Measurements from ENCODE around the gene LGALS1. TPM values are rescaled to one million over a fixed set of nuclear protein-coding genes. Genes with fewer than 3 reads are reported as not detected.

LGALS1 gene
- total RNA-seq, 1 donor from 2014 or later, result 21.0 TPM

DNA sequence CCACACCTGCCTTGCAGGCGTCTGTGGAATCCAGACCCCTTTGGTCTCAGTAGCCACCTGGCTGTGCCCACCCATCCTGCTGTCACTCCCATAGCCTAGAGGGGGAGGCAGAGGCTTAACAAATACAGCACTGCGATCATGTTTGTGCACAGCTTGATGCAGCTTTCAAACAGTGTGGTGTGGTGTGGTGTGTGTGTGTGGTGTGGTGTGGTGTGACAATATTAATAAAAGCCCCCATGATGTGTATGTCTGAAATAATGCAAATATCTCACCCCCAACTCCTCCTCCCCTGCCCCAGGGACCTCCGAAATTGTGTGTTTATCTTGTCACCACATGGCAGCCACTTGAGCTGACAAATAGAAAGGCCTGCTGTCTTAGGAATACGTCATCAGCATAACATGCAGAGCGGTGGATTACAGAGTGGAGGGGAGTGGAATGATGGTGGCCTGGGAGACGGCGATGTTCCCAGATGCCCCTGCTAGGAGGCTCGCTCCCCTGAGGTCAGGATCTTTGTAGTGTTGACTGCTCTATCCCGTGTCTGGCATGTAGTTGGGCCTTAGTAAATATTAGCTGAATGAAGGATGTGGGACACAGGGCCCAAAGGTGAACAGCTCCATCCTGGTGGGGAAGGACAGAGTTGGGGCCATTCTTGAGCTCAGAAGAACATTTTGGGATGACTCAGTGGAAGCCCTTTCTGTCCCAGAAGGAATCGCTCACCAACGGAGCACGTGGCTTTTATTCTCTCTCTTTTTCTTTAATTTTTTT is 14.1 kb upstream of the LGALS1 start:
- H3K4me1 Mint-ChIP-seq, result peaks cover 51% of the 10 kb centered on the region
- TF ChIP-seq, protein P1, sequence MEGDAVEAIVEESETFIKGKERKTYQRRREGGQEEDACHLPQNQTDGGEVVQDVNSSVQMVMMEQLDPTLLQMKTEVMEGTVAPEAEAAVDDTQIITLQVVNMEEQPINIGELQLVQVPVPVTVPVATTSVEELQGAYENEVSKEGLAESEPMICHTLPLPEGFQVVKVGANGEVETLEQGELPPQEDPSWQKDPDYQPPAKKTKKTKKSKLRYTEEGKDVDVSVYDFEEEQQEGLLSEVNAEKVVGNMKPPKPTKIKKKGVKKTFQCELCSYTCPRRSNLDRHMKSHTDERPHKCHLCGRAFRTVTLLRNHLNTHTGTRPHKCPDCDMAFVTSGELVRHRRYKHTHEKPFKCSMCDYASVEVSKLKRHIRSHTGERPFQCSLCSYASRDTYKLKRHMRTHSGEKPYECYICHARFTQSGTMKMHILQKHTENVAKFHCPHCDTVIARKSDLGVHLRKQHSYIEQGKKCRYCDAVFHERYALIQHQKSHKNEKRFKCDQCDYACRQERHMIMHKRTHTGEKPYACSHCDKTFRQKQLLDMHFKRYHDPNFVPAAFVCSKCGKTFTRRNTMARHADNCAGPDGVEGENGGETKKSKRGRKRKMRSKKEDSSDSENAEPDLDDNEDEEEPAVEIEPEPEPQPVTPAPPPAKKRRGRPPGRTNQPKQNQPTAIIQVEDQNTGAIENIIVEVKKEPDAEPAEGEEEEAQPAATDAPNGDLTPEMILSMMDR (conservative IDR thresholded peaks at IDR 0.05), result peak; percentile 49
- H3K4me3 Mint-ChIP-seq, result peak overlapping the region; percentile 86
- no peaks in the 10 kb centered on the region for H3K27me3 Mint-ChIP-seq (ENCODE audit: low read depth)
- no peaks in the 10 kb centered on the region for H3K9me3 Mint-ChIP-seq
- H3K27ac Mint-ChIP-seq (ENCODE audit: unreplicated experiment), result peak overlapping the region; percentile 86
- H3K36me3 Mint-ChIP-seq (ENCODE audit: low read depth), result peaks cover 7% of the 10 kb centered on the region
- no peak for DNase-seq (ENCODE audit: low read depth, low spot score)

DNA sequence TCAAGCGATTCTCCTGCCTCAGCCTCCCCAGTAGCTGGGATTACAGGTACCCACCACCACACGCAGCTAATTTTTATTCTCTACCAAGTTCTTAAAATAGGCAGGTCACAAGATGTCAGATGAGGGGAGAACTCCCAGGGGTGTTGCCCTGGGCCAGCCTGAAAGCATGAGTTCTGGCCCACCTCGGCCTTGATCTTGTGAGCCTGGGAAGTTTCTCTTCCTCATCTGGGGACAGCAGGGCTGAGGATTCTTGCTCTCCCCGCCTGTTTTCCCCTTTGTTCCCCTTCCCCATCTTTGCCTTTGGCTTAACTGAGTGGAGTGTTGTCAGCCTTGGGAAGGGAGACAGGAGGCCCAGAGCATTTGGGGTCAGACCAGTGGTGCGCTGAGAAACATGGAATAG is 13.4 kb upstream of the LGALS1 start:
- no peak for DNase-seq (ENCODE audit: low read depth, low spot score)
- Mint-ChIP-seq H3K9me3 (no peaks in the 10 kb centered on the region), H3K4me1 (peaks cover 51% of the 10 kb centered on the region), H3K36me3 (ENCODE audit: low read depth) (peaks cover 9% of the 10 kb centered on the region), H3K4me3 (peak overlapping the region; percentile 76), H3K27ac (ENCODE audit: unreplicated experiment) (no peak overlapping the region), H3K27me3 (ENCODE audit: low read depth) (no peaks in the 10 kb centered on the region)
- TF ChIP-seq, protein P1 (conservative IDR thresholded peaks at IDR 0.05), result no peak

DNA sequence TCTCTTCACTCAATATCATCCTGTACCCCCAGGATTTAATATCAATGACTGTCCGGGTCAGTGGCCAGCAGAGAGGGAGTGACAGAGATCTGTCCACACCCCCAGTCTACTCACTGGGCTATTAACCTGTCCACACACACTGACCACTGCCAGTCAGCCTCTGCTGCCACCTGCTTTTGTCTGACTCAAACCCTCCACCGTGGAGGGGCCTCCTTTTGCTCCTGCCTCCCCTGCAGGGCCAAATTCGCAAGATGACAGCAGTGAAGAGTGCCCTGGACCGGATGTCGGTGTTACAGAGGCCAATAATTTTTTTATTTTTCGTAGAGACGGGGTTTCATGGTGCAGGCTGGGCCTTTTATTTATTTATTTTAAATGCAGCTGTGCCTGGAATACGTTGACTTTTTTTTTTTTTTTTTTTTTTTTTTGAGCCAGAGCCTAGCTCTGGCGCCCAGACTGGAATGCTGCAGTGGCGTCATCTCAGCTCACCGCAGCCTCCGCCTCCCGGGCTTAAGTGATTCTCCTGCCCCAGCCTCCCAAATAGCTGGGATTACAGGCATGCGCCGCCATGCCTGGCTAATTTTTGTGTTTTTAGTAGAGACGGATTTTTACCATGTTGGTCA is 11.8 kb upstream of the LGALS1 start:
- Mint-ChIP-seq H3K9me3 (no peaks in the 10 kb centered on the region), H3K4me1 (peaks cover 47% of the 10 kb centered on the region), H3K27ac (ENCODE audit: unreplicated experiment) (peak overlapping the region; percentile 35), H3K4me3 (no peak overlapping the region), H3K27me3 (ENCODE audit: low read depth) (no peaks in the 10 kb centered on the region), H3K36me3 (ENCODE audit: low read depth) (peaks cover 9% of the 10 kb centered on the region)
- TF ChIP-seq, protein P1 (conservative IDR thresholded peaks at IDR 0.05), result no peak
- no peak for DNase-seq (ENCODE audit: low read depth, low spot score)

GRCh38 chr22:37664249-37665101 is 11.0 kb upstream of the LGALS1 start:
- Mint-ChIP-seq H3K4me1 (peaks cover 45% of the 10 kb centered on the region), H3K27me3 (ENCODE audit: low read depth) (no peaks in the 10 kb centered on the region), H3K27ac (ENCODE audit: unreplicated experiment) (no peak overlapping the region), H3K9me3 (no peaks in the 10 kb centered on the region), H3K4me3 (peak overlapping the region; percentile 80), H3K36me3 (ENCODE audit: low read depth) (peaks cover 9% of the 10 kb centered on the region)
- DNase-seq (ENCODE audit: low read depth, low spot score), result no peak
- TF ChIP-seq, protein P1 (conservative IDR thresholded peaks at IDR 0.05), result no peak

- no peak overlapping the region for H3K4me3 Mint-ChIP-seq
- no peaks in the 10 kb centered on the region for H3K27me3 Mint-ChIP-seq (ENCODE audit: low read depth)
- peaks cover 9% of the 10 kb centered on the region for H3K36me3 Mint-ChIP-seq (ENCODE audit: low read depth)
- no peak overlapping the region for H3K27ac Mint-ChIP-seq (ENCODE audit: unreplicated experiment)
- peaks cover 35% of the 10 kb centered on the region for H3K4me1 Mint-ChIP-seq
- no peaks in the 10 kb centered on the region for H3K9me3 Mint-ChIP-seq
- TF ChIP-seq, protein P1 (conservative IDR thresholded peaks at IDR 0.05), result no peak
- DNase-seq (ENCODE audit: low read depth, low spot score), result no peak
Observed at GRCh38 chr22:37665487-37665886, 9.9 kb upstream of the LGALS1 start.

All from neural crest cell (in vitro differentiated cells).